T-cell (primary cell): ENCODE data around the gene GAST. TPM values are rescaled to one million over a fixed set of nuclear protein-coding genes. Genes with fewer than 3 reads are reported as not detected.

Source experiments
- total RNA-seq, 35 experiments: library from RNA in 6 of 35; stranded (reverse) in 6 of 35; fragments of 120-200 nt in 1 of 35; gene quantifications; one replicate each; pipeline versions ENCODE4 v1.2.1 to v1.2.4 and lab custom pipeline; 2013 to 2026

The GAST gene
- total RNA-seq, 5 donors from 2014 or later (not counting 1 experiment from before 2014, with no cell fraction given) = not detected

Other genes starting within 250 kb of the GAST start
- gene KRT32, start 244.9 kb upstream of the GAST start, total RNA-seq = not detected
- gene KRT35, start 231.2 kb upstream of the GAST start, total RNA-seq = not detected
- gene KRT36, start 222.4 kb upstream of the GAST start, total RNA-seq = not detected
- not detected for gene KRT13, start 206.7 kb upstream of the GAST start, total RNA-seq
- gene KRT15, start 193.4 kb upstream of the GAST start, total RNA-seq = under 1 TPM in 2 of 5 donors, not detected in 3; 0.18 to 0.63 TPM
- gene KRT19, start 184.0 kb upstream of the GAST start, total RNA-seq = 1 to 10 TPM in 3 of 5 donors, not detected in 2; 3.8 to 4.8 (median 4.1) TPM
- not detected for gene KRT9, start 140.3 kb upstream of the GAST start, total RNA-seq
- gene KRT14, start 125.4 kb upstream of the GAST start, total RNA-seq = not detected
- not detected for gene KRT16, start 99.6 kb upstream of the GAST start, total RNA-seq
- gene KRT17, start 87.8 kb upstream of the GAST start, total RNA-seq = not detected
- gene EIF1, start 23.4 kb upstream of the GAST start, total RNA-seq = 1,000 to 10,000 TPM in 2 of 5 donors, 100 to 1,000 TPM in 3; 962 to 2,431 (median 988) TPM
- gene HAP1, start 22.3 kb downstream of the GAST start, total RNA-seq = under 1 TPM in 3 of 5 donors, not detected in 2; 0.49 to 0.63 (median 0.53) TPM
- gene JUP, start 74.4 kb downstream of the GAST start, total RNA-seq = 1 to 10 TPM; 1.1 to 4.8 (median 3.4) TPM
- 10 to 100 TPM in 1 of 5 donors, 1 to 10 TPM in 4; 2.9 to 11.0 (median 7.7) TPM for gene P3H4, start 99.6 kb downstream of the GAST start, total RNA-seq
- 1 to 10 TPM in 2 of 5 donors, under 1 TPM in 2, not detected in 1; 0.49 to 1.3 (median 1.1) TPM for gene FKBP10, start 100.7 kb downstream of the GAST start, total RNA-seq
- gene NT5C3B, start 123.9 kb downstream of the GAST start, total RNA-seq = 10 to 100 TPM; 25.4 to 43.0 (median 33.4) TPM
- not detected for gene KLHL10, start 125.5 kb downstream of the GAST start, total RNA-seq
- gene KLHL11, start 153.1 kb downstream of the GAST start, total RNA-seq = 10 to 100 TPM; 17.1 to 28.2 (median 18.6) TPM
- 100 to 1,000 TPM in 1 of 5 donors, 10 to 100 TPM in 4; 69.1 to 101 (median 96.3) TPM for gene ACLY, start 206.6 kb downstream of the GAST start, total RNA-seq
- gene ODAD4, start 218.3 kb downstream of the GAST start, total RNA-seq = 1 to 10 TPM in 1 of 5 donors, under 1 TPM in 3, not detected in 1; 0.22 to 2.0 (median 0.39) TPM